Renal cortex interstitium (tissue), 11 donors: Measurements from ENCODE around the gene SOCS1. TPM values are rescaled to one million over a fixed set of nuclear protein-coding genes. Genes with fewer than 3 reads are reported as not detected.
A peak's percentile ranks its signal among the peaks of the same experiment; 100 is the strongest.

Experiments
- DNase-seq, 11 donors: peaks; one replicate each; pipeline ENCODE4 v3.0.0-alpha.2; 2013; ENCODE audit warnings: low read depth in 9 of 11, low spot score in 4 of 11; ENCODE audit errors: extremely low read depth in 1 of 11
- polyA plus RNA-seq, 3 donors: library from polyadenylated mRNA; unstranded; fragments of 120-200 nt; gene quantifications; one replicate each; pipeline ENCODE4 v1.2.1, GENCODE V29; 2013; ENCODE audit not compliant: insufficient read length in 3 of 3

The SOCS1 gene
- polyA plus RNA-seq, 3 donors, result 4.7 to 7.2 (median 6.3) TPM

- DNase-seq, result no peak
Observed at GRCh38 chr16:11272484-11272883, 16.5 kb upstream of the SOCS1 start.

- no peak for DNase-seq
Observed at GRCh38 chr16:11271610-11272009, 15.6 kb upstream of the SOCS1 start.

- no peak for DNase-seq
Observed at GRCh38 chr16:11270602-11271162, 14.7 kb upstream of the SOCS1 start.

- no peak for DNase-seq
Observed at GRCh38 chr16:11268921-11269375, 12.9 kb upstream of the SOCS1 start, which contains the start of gene TNP2. TSS of gene TNP2 (minus strand) at chr16:11269325. CDS start at chr16:11269262, 63 bp downstream.

- DNase-seq, result no peak
Observed at GRCh38 chr16:11265124-11265523, 9.1 kb upstream of the SOCS1 start.

- no peak for DNase-seq
Observed at GRCh38 chr16:11264155-11264832, 8.3 kb upstream of the SOCS1 start.

GRCh38 chr16:11263737-11264136 is 7.7 kb upstream of the SOCS1 start:
- no peak for DNase-seq

- no peak for DNase-seq
Observed at GRCh38 chr16:11262915-11263314, 6.9 kb upstream of the SOCS1 start.

- no peak for DNase-seq
Observed at GRCh38 chr16:11260596-11260966, 4.6 kb upstream of the SOCS1 start.

- no peak for DNase-seq
Observed at GRCh38 chr16:11259655-11260595, 3.9 kb upstream of the SOCS1 start.

GRCh38 chr16:11258553-11259492 is 2.8 kb upstream of the SOCS1 start:
- no peak for DNase-seq

GRCh38 chr16:11257131-11257938 is 1.3 kb upstream of the SOCS1 start:
- DNase-seq, result peak in 8 of 11 donors; percentile 60 to 88 (median 76)

GRCh38 chr16:11256661-11257130 is 692 bp upstream of the SOCS1 start:
- DNase-seq, result no peak

GRCh38 chr16:11254913-11255736 is 879 bp downstream of the SOCS1 start:
- DNase-seq, result peak in 1 of 11 donors; percentile 43

GRCh38 chr16:11253995-11254912 is 1.8 kb downstream of the SOCS1 start:
- no peak for DNase-seq
